Activated naive CD4-positive, alpha-beta T cell treated with Interleukin-2 at 50 U/mL for 16 hours (primary cell): ENCODE results near the gene CADM2.

ENCODE experiments used
- DNase-seq: peaks from one replicate; pipeline ENCODE4 v3.0.0-alpha.2; 2020

CADM2 gene

DNA sequence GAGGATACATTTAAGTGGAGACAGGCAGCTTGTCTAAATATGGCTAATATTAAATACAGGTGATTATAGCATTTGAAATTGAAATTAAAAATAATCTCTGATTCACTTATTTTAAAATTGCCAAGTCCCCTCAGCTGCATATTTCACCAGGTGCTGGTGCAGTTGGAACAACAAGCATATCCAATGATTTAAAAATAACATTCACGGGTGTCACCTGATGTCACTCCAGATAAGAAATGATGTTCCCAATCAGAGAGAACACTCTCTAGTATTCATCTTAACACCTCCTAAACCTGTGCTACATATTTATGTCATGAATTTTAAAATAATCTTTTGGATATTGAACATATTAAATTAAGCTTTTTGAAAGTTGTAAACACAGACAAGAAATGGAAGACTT is 249.9 kb downstream of the CADM2 start:
- DNase-seq, result no peak

DNA sequence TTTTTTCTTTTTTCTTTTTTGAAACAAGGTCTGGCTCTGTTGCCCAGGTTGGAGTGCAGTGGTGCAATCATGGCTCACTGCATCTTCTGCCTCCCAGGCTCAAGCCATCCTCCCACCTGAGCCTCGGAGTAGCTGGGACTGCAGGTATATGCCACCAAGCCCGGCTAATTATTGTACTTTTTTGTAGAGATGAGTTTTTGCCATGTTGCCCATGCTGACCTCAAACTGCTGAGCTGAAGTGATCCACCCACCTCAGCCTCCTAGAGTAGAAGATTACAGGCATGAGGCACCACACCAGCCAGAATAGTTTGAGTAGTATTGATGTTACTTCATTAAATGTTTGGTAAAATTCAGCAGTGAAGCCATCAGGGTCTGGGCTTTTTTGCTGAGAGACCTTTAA is 251.8 kb downstream of the CADM2 start:
- DNase-seq, result no peak

DNA sequence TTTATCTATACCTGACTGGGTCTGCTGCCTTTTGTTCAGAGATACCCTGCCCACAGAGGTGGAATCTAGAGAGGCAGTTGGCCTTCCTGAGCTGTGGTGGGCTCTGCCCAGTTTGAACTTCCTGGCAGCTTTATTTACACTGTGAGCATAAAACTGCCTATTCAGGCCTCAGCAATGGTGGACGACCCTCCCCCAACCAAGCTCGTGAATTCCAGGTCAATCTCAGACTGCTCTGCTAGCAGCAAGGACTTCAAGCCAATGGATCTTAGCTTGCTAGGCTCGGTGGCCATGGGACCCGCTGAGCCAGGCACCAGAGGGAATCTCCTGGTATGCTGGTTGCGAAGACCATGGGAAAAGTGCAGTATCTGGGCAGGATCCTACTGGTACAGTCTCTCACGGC is 270.2 kb downstream of the CADM2 start:
- no peak for DNase-seq

DNA sequence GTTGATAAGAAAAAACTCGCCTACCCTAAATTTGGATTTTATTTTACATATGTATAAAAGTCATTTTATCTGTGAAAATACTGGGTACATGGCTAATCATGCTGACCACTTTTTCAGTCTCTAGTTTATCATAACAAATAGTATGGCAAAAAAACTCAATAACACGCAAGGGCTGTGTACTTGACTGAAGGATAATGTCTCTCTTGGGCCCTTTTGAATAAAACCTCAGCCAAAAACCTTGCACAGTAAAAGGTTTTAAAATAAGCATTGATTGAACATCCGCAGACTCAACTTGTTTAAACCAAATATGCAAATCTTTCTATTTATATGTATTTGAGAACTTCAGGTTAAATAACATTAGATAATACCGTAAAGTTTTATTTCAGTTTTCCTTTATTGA is 285.3 kb downstream of the CADM2 start:
- no peak for DNase-seq

DNA sequence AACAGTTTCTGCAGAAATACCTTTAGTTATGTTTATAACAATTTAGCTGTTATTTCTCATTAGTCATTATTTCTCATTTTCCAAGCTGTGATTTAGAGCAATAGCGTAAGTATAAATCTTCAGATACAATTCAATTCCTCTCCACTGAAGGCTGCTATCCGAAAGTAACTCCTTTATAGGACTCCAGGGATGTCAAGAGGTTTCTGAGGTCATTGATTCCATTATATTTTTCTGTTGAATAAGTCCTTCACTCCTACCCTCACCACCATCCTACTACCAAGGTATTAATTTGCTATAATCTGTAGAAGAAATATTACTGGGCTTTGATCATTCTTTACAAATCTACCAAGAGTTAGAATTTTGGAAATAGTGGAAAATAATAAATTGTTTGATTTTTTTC is 285.7 kb downstream of the CADM2 start:
- no peak for DNase-seq

DNA sequence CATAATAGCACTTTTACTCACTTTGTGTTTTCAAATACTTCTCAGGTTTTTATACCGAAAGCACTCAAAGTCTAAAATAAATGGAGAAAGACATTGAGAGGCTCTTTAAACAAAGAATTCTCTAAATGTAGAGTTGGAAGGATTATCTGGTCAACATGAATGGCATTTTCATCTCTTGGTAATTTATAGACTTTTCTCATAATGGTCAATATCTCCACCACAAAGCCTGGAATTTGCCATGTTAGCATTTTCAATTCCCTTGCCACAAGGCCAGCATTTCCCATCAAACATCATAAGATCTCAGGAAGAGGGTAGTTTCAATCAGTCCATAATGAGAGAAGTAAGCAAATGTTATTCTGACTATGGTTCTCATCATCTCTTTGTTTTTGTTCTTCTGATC is 293.0 kb downstream of the CADM2 start:
- DNase-seq, result no peak

DNA sequence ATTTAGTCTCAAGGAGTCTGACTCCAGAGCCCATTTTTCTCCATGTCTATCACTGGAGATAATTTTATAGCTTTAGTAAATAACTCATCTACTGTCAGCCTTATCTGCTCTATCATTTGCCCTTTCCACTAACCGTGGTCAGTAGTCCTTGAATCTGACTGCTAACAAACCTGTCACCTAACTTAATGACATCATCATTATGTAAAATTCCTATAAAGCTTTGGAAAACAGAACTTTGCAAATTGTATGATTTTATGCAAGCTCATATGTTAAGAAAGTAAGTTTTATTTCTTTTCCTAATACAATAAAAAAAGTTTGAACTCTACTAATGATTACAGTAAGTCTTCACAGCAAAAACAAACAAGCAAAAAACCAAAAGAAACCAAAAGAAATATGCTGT is 293.9 kb downstream of the CADM2 start:
- no peak for DNase-seq

DNA sequence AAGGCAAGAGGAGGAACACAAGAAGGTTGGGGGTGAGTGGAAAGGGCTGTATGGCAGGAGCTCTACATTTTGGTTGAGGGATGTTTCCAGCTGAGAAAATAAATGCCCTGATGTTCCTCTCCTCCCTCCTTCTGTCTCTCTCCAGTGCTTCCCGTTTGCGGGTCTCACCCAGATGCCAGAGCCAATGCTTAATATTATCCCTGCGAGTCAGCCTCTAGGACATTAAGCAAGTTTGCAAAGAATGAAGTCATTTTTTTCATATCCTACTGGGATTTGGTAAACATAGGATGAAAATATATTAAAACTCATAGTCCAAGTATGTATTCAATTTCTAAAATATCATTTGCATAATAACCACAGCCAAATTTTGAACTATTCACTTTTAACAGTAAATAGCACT is 295.9 kb downstream of the CADM2 start:
- DNase-seq, result no peak

DNA sequence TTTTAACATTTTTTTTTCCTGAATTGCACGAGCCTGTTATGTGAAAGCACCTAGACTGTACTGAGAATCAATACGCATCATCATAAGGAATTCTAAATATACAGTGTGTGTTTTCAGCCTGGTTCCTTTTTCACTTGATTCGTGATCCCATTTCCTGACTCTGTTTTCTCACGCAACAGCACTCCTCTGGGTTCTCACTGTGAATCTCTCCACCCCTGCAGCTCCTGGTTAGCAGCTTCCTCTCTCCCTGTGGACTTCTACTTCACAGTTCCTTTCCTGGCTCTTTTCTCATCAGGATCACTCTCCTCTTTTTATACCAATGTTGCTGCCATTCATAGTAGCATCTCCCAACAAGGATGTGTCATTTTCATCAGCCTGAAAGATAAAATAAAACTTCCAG is 297.2 kb downstream of the CADM2 start:
- no peak for DNase-seq

DNA sequence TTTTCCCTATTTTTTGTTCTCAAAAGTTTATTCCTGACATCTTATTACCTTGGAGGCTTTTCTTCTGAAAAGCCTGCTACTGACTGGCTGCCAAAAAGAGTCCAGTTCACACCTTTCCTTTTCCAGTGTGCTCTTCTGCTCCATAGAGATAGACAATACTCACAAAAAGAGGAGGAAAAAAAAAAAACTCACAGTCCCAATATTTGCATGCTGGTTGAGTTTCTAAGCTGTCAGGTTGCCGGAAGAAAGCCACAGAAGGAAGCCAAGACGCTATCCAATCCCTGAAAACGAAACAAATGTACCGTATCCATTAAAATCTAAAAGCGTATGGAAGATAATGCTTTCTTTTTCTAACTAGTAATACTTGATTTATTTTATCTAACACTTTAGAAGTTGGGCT is 299.5 kb downstream of the CADM2 start:
- DNase-seq, result no peak

DNA sequence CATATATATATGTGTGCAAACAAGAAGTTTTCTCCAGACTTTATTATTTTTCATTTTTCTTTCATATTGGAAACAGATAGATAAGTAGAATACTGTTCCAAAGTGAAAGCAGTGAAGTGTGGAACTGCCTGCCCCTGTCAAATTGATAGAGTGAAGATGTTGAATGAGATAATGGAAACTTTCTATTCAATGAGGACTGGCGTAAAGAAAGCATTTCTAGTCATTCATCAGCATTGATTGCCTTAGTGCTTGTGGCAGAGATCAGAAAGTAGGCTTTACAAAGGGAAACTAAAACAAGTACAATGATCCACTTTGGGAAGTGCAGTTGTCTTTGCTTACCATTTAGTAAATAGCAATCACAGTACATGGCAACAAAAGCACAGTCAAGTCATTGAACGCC is 300.0 kb downstream of the CADM2 start:
- no peak for DNase-seq

DNA sequence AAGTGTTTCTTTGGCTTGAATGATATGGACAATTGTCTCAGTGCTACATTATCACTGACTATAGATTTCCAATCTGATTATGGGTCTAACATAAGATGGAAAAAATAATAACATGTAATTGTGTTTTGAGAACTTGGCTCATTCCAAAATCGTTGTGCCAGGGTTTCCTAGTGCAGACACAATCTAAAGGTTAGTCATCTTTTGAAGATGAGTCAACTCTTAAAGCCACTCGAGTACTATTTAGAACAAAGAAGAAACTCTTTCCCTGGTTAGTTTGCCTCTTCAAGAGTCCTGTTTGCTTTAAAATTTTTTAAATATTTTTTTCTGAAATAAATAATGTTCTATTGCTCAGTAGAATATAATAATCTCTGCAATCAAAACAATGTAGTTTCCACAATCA is 301.0 kb downstream of the CADM2 start:
- DNase-seq, result no peak

DNA sequence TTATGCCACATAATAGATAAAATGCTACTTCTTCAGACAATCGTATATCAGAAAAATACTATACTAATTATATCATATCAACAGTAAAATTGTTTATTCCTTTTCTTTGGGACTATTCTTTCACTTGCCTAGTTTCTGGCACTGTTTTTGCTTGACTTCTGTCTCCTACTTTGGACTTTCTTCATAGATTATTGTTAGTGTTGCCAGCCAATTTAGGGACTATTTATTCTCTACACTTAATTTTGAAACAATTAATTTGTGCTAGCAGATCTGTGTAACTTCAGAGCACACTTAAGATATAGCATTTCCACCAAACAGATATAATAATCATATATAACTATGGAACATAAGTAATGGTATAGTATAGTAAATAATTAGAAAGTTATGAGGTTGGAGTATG is 305.6 kb downstream of the CADM2 start:
- no peak for DNase-seq

DNA sequence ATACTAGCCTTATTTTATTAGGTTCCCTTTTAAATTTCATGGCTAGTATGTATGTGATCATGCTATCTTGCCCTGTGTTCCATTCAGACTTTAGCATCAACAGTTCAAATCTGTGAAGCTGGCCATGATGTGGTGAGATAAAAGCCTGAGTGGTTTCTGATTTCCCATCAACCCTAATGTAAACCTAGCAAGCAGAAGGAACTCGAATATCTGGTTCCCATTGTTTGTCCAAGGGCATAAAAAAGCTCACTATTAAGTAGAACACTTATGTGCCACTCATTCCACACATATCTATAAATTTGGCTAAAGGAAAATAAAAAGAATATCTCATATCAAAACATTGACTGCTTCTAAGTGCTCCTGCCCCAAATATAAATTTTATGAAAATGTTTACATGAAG is 311.7 kb downstream of the CADM2 start:
- no peak for DNase-seq

DNA sequence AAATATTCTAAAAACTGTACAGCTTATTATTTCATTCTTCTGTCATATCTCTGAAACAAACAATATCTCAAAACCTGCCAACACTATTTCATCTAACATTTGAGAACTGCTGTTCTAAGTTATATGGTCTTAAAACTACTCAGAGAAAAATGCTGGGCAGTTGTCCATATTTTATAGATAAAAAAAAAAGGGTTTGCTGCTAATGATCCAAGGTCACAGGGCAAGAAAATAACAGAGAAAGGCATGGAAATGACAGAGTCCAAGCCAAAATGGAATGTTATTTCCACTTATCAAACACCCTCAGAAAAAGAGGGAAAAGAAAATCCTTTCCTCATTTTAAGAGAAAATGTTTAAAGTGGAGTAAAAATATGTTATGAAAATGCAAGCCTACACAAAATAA is 313.1 kb downstream of the CADM2 start:
- no peak for DNase-seq

DNA sequence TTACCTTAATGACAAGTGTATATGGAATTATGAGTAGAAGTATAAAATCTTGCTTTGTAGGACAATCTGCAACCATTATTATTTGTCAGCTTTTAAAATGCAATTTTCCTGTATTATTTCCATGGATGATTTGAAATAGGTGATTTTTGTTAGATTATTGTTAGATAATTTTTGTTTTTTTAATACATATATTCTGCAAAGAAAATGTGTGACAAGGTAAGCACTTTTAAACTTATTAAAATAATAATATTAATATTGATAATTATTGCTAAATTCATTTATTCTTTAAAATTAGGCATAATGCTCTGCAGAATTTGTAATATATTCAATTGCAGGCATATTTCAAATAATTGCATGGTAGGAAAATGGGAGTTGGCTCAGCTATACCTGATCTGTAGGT is 329.5 kb downstream of the CADM2 start:
- no peak for DNase-seq

DNA sequence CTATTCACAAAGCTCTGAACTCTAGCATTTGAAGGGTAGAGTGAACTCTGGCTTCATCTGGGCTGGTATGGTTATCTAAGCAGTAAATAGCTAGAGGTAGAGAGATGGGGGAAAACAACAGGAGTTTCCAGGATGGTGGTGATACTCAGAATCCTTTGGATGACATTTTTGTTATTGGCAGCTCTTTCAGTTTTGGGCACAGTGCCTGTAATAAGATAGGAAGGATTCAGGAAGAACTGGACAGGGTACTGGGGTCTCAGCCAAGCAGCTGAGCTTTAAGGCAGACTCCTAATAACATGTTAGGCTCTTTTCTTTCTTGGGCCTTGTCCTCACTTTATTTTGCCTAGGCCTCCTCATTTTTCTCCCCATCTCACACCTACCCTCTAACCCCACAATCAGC is 338.5 kb downstream of the CADM2 start:
- DNase-seq, result no peak

DNA sequence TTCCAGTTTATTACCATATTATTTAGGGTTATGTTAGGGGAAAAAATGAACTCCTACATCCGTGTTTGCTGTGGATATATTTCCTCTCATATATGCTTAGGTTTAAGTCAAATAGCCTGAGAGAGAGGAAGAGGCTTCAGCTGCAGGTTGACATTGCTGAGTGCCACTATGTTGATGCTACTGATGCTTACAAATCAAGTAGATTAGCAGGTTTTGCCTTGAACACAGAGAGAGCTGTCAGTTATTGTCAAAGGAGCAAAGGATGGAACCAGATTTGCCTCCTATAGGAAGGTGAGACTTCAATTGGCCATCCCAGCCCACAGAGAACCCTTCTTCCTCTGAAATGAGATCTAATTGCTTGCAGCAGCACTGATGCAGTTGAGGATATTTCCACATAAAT is 339.2 kb downstream of the CADM2 start:
- DNase-seq, result no peak

DNA sequence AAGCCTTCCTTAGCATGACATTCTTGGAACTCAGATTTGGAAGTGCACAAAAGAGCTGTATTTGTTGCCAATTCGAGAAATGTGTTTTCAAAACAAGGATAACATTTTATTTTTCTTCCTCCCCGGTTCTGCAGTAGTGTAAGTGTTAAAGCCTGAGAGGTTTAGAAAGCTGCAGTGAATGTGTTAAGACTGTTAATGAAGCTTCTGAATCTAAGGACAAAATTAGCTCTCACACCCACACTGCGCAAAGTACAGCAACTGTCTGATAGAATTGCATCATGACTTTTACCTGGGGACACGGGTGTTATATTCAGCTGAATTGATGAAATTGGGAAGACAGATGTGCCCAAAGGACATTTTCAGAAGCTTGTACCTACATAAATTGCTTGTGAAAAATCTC is 344.4 kb downstream of the CADM2 start:
- DNase-seq, result no peak

DNA sequence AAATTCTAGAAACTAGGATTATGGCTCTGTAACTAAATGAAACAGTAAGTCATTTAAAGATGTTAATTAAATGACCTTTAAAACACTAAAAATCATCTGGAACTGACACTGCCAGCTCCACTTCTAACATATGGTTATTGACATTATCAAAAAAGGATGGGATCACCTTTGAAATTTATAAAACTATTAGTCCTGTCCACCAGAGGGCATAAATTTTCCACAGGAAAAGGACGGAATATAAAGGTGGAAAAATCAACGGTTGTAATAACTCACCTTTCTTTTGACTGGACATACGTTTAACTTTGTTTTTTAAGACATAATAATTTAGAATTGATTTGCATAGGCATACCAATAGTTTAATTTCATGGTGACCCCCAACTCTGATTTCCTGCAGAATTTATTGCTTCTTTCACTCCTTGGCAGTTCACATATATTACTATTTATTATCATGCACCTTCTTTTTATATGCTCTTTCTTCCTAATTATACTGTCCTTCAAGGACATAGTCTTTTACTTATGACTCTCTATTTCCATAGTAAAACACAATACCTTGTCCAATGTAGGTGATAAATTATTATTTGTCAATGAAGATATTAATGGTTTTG is 345.7 kb downstream of the CADM2 start:
- DNase-seq, result no peak

DNA sequence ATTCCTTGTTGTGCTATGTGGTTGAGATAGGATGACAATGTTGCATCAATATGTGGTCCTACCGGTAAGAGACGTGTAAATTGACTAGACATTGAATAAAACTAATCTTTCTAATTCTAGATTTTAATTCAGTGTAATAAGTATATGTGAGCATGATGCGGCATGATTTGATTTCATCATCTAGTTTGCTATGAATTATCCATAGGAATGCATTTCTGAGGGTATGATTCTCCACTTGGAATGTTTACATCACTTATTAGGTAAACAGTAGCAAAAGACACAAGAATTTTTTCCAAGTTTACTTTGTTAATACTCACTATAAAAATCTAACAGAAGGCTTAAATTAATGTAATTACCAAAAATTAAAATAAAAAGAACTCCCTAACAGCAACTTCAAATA is 353.5 kb downstream of the CADM2 start:
- DNase-seq, result no peak

DNA sequence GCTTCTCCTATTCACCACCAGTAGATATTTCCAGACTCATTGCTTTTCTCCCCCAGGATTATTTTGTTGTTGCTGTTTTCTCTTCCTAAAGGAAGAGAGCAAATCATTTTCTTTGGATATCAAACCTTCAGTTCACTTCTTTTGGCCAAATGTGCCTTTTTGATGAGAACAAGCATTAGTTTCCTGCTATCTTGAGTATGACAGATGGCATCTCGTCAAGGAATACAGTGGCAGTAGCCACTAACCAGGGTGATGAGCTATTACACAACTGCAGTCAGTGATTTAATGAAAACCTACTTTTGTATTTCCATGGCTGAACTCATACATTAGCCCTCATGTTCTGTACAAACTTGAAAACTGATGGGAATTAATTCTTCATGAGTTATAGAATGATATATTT is 354.6 kb downstream of the CADM2 start:
- DNase-seq, result no peak

DNA sequence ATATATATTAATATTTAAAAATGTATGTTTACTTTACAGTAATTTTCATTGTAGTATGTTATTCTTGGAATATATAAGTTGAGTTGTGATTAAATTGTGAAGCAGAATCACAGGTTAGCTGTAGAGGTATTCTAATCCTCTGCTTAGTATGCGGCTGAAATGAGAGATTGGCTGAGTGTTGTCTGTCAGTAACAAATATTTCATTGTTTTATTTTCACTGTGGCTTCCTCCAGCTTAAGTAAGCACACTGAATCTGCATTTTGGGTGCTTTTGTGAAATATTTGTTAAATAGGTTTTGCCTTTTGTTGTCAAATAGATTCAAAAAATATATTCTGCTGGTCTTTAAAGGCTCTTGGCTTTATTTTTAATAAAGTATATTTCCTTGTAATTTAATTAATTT is 357.5 kb downstream of the CADM2 start:
- DNase-seq, result no peak

DNA sequence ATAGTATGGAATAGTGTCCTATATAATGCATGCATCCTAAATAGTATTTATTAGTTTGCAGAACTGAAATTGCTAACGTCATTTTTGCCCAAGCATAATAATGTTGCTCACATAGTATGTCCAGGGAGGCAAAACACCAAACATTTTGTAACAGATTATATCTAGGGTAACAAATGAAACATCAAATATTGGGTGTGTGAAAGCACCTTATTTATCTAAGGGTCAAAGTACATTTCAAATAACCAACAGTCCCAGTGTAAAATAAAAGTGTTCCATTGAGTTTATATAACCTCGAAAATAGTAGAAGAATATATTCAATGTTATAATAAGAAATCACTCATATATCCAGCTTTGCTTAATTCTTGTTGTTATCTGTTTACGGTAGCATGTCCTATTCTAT is 363.1 kb downstream of the CADM2 start:
- DNase-seq, result no peak

DNA sequence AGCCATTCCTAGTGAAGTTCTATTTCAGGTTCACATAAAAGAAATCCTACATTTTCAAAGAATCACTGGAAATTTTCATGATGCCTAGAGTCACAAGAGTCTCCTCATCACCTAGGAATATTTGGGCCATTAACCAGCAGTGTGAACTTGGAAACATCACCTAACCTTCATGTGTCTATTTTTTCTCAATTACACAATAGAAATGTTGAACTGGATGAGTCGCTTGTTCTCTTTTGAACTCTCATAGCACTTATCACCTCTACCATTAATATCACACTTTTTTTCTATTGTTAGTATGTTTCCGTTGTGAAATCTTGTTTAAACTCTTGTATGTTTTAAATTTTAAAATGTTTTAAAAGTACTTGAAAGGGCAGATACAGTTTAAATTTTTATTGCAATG is 371.3 kb downstream of the CADM2 start:
- no peak for DNase-seq

DNA sequence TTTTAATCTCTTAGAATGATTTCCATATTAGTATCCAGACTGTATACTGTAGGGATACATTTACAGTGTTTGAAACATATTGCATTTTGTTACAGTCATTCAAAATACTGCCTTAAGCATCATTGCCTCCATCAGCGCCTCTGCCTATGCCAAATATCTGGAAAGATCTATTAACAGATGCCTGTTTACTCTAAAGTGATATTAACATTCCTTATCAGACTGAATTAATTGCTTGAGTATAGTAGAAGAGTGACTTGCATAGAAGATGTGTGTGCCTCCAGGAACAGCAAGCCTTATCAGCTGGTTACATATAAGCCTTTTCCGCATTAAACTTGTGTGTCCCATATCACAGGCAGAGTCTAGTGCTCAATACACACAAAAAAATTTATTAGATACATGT is 379.1 kb downstream of the CADM2 start:
- DNase-seq, result no peak
